ENCODE data around the gene OR52B6. TPM values are rescaled to one million over a fixed set of nuclear protein-coding genes. Genes with fewer than 3 reads are reported as not detected.

OR52B6 gene
- polyA plus RNA-seq, 1 donor from 2014 or later = not detected

DNA sequence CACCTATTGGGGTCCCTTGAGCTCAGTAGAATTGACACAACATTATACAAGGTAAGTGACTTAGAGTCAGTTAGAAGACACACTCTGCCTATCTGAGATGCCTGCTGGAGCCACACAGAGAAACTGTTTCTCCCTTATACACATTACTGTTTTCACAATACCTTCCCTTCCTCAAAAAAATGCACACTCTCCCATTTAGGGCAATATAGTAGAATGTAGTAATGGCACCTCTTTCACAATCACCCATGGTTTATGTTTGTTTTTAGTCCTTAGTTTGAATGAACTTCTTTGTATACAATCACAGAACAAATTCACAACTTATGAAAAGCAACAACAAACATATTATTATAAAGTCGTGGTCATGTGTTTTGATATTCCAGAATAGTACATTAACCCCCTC lies 46.6 kb upstream of the OR52B6 start:
- no peaks in the 10 kb centered on the region for H3K9me2 ChIP-seq (ENCODE audit: insufficient read depth, low read length)
- H2AFZ ChIP-seq (ENCODE audit: low read depth, low read length) = no peak overlapping the region
- no peaks in the 10 kb centered on the region for H3K27me3 ChIP-seq (ENCODE audit: insufficient read depth, low read depth, low read length)
- H3K4me3 ChIP-seq (ENCODE audit: low read length) = no peak overlapping the region
- no peaks in the 10 kb centered on the region for H3F3A ChIP-seq (ENCODE audit: insufficient read depth, low read length, poor library complexity, severe bottlenecking)
- no peaks in the 10 kb centered on the region for H4K20me1 ChIP-seq (ENCODE audit: insufficient read depth)
- H3K4me2 ChIP-seq (ENCODE audit: low read length) = no peak overlapping the region
- H3K9ac ChIP-seq (ENCODE audit: low read length) = no peak overlapping the region
- H3K36me3 ChIP-seq (ENCODE audit: insufficient read depth, low read length) = no peaks in the 10 kb centered on the region
- no peaks in the 10 kb centered on the region for H3K79me2 ChIP-seq (replicated peaks; ENCODE audit: insufficient read depth, low read length)
- no peak for TF ChIP-seq RAD21 (conservative IDR thresholded peaks at IDR 0.05)
- TF ChIP-seq TAF1 (IDR thresholded peaks at IDR 0.05; ENCODE audit: low read depth) = no peak
- no peak for TF ChIP-seq SMC3 (conservative IDR thresholded peaks at IDR 0.05; ENCODE audit: poor library complexity)
- TF ChIP-seq, protein P1, sequence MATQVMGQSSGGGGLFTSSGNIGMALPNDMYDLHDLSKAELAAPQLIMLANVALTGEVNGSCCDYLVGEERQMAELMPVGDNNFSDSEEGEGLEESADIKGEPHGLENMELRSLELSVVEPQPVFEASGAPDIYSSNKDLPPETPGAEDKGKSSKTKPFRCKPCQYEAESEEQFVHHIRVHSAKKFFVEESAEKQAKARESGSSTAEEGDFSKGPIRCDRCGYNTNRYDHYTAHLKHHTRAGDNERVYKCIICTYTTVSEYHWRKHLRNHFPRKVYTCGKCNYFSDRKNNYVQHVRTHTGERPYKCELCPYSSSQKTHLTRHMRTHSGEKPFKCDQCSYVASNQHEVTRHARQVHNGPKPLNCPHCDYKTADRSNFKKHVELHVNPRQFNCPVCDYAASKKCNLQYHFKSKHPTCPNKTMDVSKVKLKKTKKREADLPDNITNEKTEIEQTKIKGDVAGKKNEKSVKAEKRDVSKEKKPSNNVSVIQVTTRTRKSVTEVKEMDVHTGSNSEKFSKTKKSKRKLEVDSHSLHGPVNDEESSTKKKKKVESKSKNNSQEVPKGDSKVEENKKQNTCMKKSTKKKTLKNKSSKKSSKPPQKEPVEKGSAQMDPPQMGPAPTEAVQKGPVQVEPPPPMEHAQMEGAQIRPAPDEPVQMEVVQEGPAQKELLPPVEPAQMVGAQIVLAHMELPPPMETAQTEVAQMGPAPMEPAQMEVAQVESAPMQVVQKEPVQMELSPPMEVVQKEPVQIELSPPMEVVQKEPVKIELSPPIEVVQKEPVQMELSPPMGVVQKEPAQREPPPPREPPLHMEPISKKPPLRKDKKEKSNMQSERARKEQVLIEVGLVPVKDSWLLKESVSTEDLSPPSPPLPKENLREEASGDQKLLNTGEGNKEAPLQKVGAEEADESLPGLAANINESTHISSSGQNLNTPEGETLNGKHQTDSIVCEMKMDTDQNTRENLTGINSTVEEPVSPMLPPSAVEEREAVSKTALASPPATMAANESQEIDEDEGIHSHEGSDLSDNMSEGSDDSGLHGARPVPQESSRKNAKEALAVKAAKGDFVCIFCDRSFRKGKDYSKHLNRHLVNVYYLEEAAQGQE (IDR thresholded peaks at IDR 0.05; ENCODE audit: borderline replicate concordance) = no peak
- TF ChIP-seq POLR2AphosphoS5 (IDR thresholded peaks at IDR 0.05) = no peak
- TF ChIP-seq EP300 (conservative IDR thresholded peaks at IDR 0.05; ENCODE audit: poor library complexity, severe bottlenecking) = no peak
- no peak for TF ChIP-seq MXI1 (conservative IDR thresholded peaks at IDR 0.05; ENCODE audit: poor library complexity, severe bottlenecking)
- TF ChIP-seq EZH2 (IDR thresholded peaks at IDR 0.05; ENCODE audit: borderline replicate concordance, insufficient read depth, low read length, poor library complexity, severe bottlenecking) = no peak
- TF ChIP-seq, protein P2, sequence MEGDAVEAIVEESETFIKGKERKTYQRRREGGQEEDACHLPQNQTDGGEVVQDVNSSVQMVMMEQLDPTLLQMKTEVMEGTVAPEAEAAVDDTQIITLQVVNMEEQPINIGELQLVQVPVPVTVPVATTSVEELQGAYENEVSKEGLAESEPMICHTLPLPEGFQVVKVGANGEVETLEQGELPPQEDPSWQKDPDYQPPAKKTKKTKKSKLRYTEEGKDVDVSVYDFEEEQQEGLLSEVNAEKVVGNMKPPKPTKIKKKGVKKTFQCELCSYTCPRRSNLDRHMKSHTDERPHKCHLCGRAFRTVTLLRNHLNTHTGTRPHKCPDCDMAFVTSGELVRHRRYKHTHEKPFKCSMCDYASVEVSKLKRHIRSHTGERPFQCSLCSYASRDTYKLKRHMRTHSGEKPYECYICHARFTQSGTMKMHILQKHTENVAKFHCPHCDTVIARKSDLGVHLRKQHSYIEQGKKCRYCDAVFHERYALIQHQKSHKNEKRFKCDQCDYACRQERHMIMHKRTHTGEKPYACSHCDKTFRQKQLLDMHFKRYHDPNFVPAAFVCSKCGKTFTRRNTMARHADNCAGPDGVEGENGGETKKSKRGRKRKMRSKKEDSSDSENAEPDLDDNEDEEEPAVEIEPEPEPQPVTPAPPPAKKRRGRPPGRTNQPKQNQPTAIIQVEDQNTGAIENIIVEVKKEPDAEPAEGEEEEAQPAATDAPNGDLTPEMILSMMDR (IDR thresholded peaks at IDR 0.05; ENCODE audit: poor library complexity, severe bottlenecking) = no peak
- no peaks in the 10 kb centered on the region for H3K9me3 ChIP-seq (ENCODE audit: low read length)
- H3K27ac ChIP-seq (ENCODE audit: low read length) = no peak overlapping the region

DNA sequence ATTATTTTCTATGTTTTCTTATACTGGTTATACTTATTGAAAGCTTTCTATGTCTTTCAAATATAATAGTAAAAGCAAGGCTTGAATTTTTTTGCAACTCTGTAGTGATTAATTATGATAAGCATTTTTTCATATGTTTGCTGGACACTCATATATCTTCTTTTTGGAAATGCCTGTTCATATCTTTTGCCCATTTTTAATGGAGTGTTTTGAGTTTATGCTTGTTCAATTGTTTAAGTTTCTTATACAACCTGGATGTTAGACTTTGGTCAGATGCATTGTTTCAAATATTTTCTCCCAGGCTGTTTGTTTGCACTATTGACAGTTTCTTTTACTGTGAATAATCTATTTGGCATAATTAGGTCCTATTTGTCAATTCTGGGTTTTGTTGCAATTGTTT lies 44.2 kb upstream of the OR52B6 start:
- H3K79me2 ChIP-seq (replicated peaks; ENCODE audit: insufficient read depth, low read length) = no peaks in the 10 kb centered on the region
- no peaks in the 10 kb centered on the region for H3K27me3 ChIP-seq (ENCODE audit: insufficient read depth, low read depth, low read length)
- H3K9me2 ChIP-seq (ENCODE audit: insufficient read depth, low read length) = no peaks in the 10 kb centered on the region
- no peak overlapping the region for H3K4me3 ChIP-seq (ENCODE audit: low read length)
- H3F3A ChIP-seq (ENCODE audit: insufficient read depth, low read length, poor library complexity, severe bottlenecking) = no peaks in the 10 kb centered on the region
- no peaks in the 10 kb centered on the region for H3K36me3 ChIP-seq (ENCODE audit: insufficient read depth, low read length)
- no peaks in the 10 kb centered on the region for H4K20me1 ChIP-seq (ENCODE audit: insufficient read depth)
- no peak overlapping the region for H2AFZ ChIP-seq (ENCODE audit: low read depth, low read length)
- H3K9me3 ChIP-seq (ENCODE audit: low read length) = no peaks in the 10 kb centered on the region
- H3K27ac ChIP-seq (ENCODE audit: low read length) = no peak overlapping the region
- no peak overlapping the region for H3K9ac ChIP-seq (ENCODE audit: low read length)
- no peak overlapping the region for H3K4me2 ChIP-seq (ENCODE audit: low read length)
- no peak for TF ChIP-seq EZH2 (IDR thresholded peaks at IDR 0.05; ENCODE audit: borderline replicate concordance, insufficient read depth, low read length, poor library complexity, severe bottlenecking)
- no peak for TF ChIP-seq POLR2AphosphoS5 (IDR thresholded peaks at IDR 0.05)
- TF ChIP-seq, protein P2 (IDR thresholded peaks at IDR 0.05; ENCODE audit: poor library complexity, severe bottlenecking) = no peak
- no peak for TF ChIP-seq RAD21 (conservative IDR thresholded peaks at IDR 0.05)
- TF ChIP-seq EP300 (conservative IDR thresholded peaks at IDR 0.05; ENCODE audit: poor library complexity, severe bottlenecking) = no peak
- TF ChIP-seq, protein P1 (IDR thresholded peaks at IDR 0.05; ENCODE audit: borderline replicate concordance) = no peak
- no peak for TF ChIP-seq SMC3 (conservative IDR thresholded peaks at IDR 0.05; ENCODE audit: poor library complexity)
- TF ChIP-seq TAF1 (IDR thresholded peaks at IDR 0.05; ENCODE audit: low read depth) = no peak
- no peak for TF ChIP-seq MXI1 (conservative IDR thresholded peaks at IDR 0.05; ENCODE audit: poor library complexity, severe bottlenecking)
